Esophagus squamous epithelium (tissue), 4 donors: Measurements from ENCODE around the gene LRP1B.

Experiments used
- CTCF ChIP-seq, 6 experiments: fragments of 450-650 bp in 4 of 6; fragments of 200-600 bp in 2 of 6; sonication (generic) in 2 of 6; IDR thresholded peaks; one replicate each; pipeline ENCODE4 v1.5.1; 2016 to 2019; ENCODE audit warnings: antibody characterized with exemption in 6 of 6, mild to moderate bottlenecking in 4 of 6, moderate library complexity in 4 of 6
- POLR2A ChIP-seq, 4 donors: fragments of 450-650 bp; IDR thresholded peaks; one replicate each; pipeline ENCODE4 v1.6.1; 2017; ENCODE audit warnings: antibody characterized with exemption in 4 of 4, mild to moderate bottlenecking in 4 of 4, moderate library complexity in 3 of 4

- no peak for TF ChIP-seq CTCF (IDR thresholded peaks at IDR 0.05)
- no peak for TF ChIP-seq POLR2A (IDR thresholded peaks at IDR 0.05)
Observed at GRCh38 chr2:140804700-140805260, 1326.0 kb downstream of the LRP1B start.
